Naive thymus-derived CD4-positive, alpha-beta T cell (primary cell): ENCODE data around the gene ONECUT1. TPM values are rescaled to one million over a fixed set of nuclear protein-coding genes. Genes with fewer than 3 reads are reported as not detected.

Source experiments
- ATAC-seq: fragments of 150-1000 bp; cut with Tn5 transposase; 2 replicates; pipeline ENCODE4 v1.10.0; 2021; ENCODE audit warnings: mild to moderate bottlenecking, moderate library complexity
- CTCF ChIA-PET: fragments of 350-600 bp; sonication (Branson Sonifier 250); formaldehyde crosslinking; loops from one replicate; lab custom pipeline; 2021; ENCODE audit warnings: antibody characterized with exemption; lab: Charles Lee
- POLR2A ChIA-PET: fragments of 350-600 bp; sonication (Branson Sonifier 250); formaldehyde crosslinking; loops from one replicate; lab custom pipeline; 2021; ENCODE audit warnings: antibody characterized with exemption, inconsistent platforms; lab: Charles Lee
- DNase-seq, 9 donors: peaks; one replicate each; pipeline versions ENCODE4 v3.0.0 to v3.0.0-alpha.2; 2020 to 2022; ENCODE audit warnings: mixed read lengths in 1 of 9
- H3K27ac ChIP-seq: one replicate; pipeline ENCODE4 v1.7.0; 2013; ENCODE audit warnings: mild to moderate bottlenecking, low read depth, low read length, moderate library complexity
- H3K27me3 ChIP-seq, 2 donors: one replicate each; pipeline ENCODE4 v1.7.0; 2013; ENCODE audit warnings: low read length in 2 of 2, mild to moderate bottlenecking in 2 of 2, moderate library complexity in 2 of 2; ENCODE audit not compliant: control insufficient read depth in 2 of 2, insufficient read depth in 2 of 2
- H3K36me3 ChIP-seq, 3 experiments: 1 replicate in 2 of 3; 2 replicates in 1 of 3; pipeline ENCODE4 v1.7.0; 2013; ENCODE audit warnings: low read length in 3 of 3, mild to moderate bottlenecking in 3 of 3, moderate library complexity in 1 of 3; ENCODE audit not compliant: insufficient read depth in 3 of 3, control insufficient read depth in 2 of 3
- H3K4me1 ChIP-seq, 2 donors: one replicate each; pipeline ENCODE4 v1.7.0; 2013; ENCODE audit warnings: low read length in 2 of 2, mild to moderate bottlenecking in 2 of 2, moderate library complexity in 1 of 2; ENCODE audit not compliant: control insufficient read depth in 2 of 2, insufficient read depth in 2 of 2
- H3K4me3 ChIP-seq: 2 replicates; pipeline ENCODE4 v1.7.0; 2013; ENCODE audit warnings: mild to moderate bottlenecking, low read length
- H3K9me3 ChIP-seq, 3 experiments: 1 replicate in 2 of 3; 2 replicates in 1 of 3; pipeline ENCODE4 v1.7.0; 2013; ENCODE audit warnings: low read length in 3 of 3; ENCODE audit not compliant: control insufficient read depth in 2 of 3
- H3K27ac Mint-ChIP-seq, 9 donors: one replicate each; pipeline ENCODE4 v1.8.0; 2020 to 2022; ENCODE audit warnings: mixed read lengths in 9 of 9, mild to moderate bottlenecking in 8 of 9, moderate library complexity in 5 of 9, inconsistent platforms in 2 of 9
- H3K27me3 Mint-ChIP-seq, 5 donors: one replicate each; pipeline ENCODE4 v1.8.0; 2021 to 2022; ENCODE audit warnings: mixed read lengths in 5 of 5, mild to moderate bottlenecking in 1 of 5
- H3K36me3 Mint-ChIP-seq, 5 donors: one replicate each; pipeline ENCODE4 v1.8.0; 2020 to 2022; ENCODE audit warnings: mixed read lengths in 5 of 5, mild to moderate bottlenecking in 3 of 5, inconsistent platforms in 1 of 5
- H3K4me1 Mint-ChIP-seq, 7 donors: one replicate each; pipeline ENCODE4 v1.8.0; 2020 to 2022; ENCODE audit warnings: mixed read lengths in 7 of 7, mild to moderate bottlenecking in 3 of 7, inconsistent platforms in 1 of 7
- H3K4me3 Mint-ChIP-seq, 10 donors: one replicate each; pipeline ENCODE4 v1.8.0; 2020 to 2022; ENCODE audit warnings: mild to moderate bottlenecking in 10 of 10, mixed read lengths in 10 of 10, moderate library complexity in 6 of 10, inconsistent platforms in 2 of 10
- H3K9me3 Mint-ChIP-seq, 11 donors: one replicate each; pipeline ENCODE4 v1.8.0; 2020 to 2022; ENCODE audit warnings: mixed read lengths in 11 of 11, mild to moderate bottlenecking in 4 of 11, inconsistent platforms in 1 of 11, moderate library complexity in 1 of 11
- intact Hi-C, 2 donors: fragments of 100-400 bp; cut with micrococcal nuclease; formaldehyde crosslinking; loops; one replicate each; pipeline ENCODE4 v1.15.1; 2023
- polyA plus RNA-seq, 2 donors: library from polyadenylated mRNA; unstranded; fragments of 300-500 nt; fragmentation: Illumina TruSeq; gene quantifications; one replicate each; pipeline ENCODE4 v1.2.3, GENCODE V29; 2021
- total RNA-seq, 6 experiments: library from RNA in 5 of 6; stranded (reverse) in 5 of 6; gene quantifications; 1 replicate in 5 of 6; 2 replicates in 1 of 6; pipeline ENCODE4 v1.2.3 and lab custom pipeline; 2021 to 2026

Gene ONECUT1
- total and polyA plus RNA-seq, 7 experiments from 2014 or later: not detected

DNA sequence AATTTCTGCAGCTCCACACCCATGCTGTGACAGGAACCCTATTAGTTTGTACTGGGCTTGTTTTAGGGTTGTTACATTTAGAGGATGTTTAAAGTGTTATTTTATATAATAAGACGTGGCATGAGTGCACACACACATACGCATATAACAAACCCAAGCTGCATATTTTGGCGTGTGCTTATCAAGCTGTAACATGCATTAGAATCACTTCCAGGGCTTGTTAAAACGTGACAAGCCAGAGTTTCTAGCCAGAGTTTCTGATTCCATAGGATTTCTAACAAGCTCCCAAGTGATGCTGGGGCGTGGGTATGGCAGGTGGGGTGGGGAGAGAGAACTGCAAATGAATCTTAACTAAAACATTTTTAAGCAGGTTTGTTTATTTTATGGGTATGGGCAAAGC, 17.4 kb downstream of the ONECUT1 start:
- intact Hi-C loops: loop anchor here in 1 of 2 donors (5.0 kb wide), 1 partner anchor 970 kb away; no protein-coding TSS in a partner anchor
- POLR2A ChIA-PET: no interaction called here
- CTCF ChIA-PET: interaction anchor here (1.0 kb wide), 1 partner anchor 8 kb away, joined by 3 read pairs; no protein-coding TSS in a partner anchor
- Mint-ChIP-seq H3K4me1 (no peaks in the 10 kb centered on the region), H3K9me3 (peaks cover 0 to 1% (median 0%) of the 10 kb centered on the region in 11 donors), H3K27ac (no peak overlapping the region), H3K4me3 (no peak overlapping the region), H3K27me3 (peaks cover 47 to 73% (median 63%) of the 10 kb centered on the region in 5 donors), H3K36me3 (no peaks in the 10 kb centered on the region)
- no peak for DNase-seq
- Histone ChIP-seq H3K27me3 (no peaks in the 10 kb centered on the region), H3K4me1 (no peaks in the 10 kb centered on the region), H3K9me3 (no peaks in the 10 kb centered on the region), H3K36me3 (no peaks in the 10 kb centered on the region), H3K27ac (no peak overlapping the region), H3K4me3 (no peak overlapping the region)
- ATAC-seq: no peak

DNA sequence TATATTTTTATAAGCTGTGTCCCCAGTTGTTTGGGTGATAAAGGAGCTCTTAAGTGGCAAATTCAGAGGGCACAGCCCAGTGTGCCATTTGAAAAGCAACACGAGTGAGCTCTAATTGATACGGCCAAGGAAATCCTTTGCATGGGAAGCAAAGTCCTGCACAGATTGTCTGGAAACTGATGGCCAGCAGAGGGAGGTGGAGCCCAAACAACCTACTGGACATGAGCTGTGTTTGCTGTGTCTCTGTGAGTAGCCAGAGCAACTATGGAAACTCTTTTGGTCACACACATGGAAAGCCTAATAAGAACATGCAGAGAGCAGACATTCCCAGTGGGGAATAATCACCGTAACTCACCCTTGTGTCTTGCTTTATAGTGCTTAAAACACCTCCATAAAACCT, 24.4 kb downstream of the ONECUT1 start:
- Mint-ChIP-seq H3K4me1 (no peaks in the 10 kb centered on the region), H3K27me3 (peaks cover 36 to 45% (median 43%) of the 10 kb centered on the region in 5 donors), H3K4me3 (no peak overlapping the region), H3K36me3 (no peaks in the 10 kb centered on the region), H3K27ac (no peak overlapping the region), H3K9me3 (no peaks in the 10 kb centered on the region)
- Histone ChIP-seq H3K9me3 (no peaks in the 10 kb centered on the region), H3K27ac (no peak overlapping the region), H3K27me3 (no peaks in the 10 kb centered on the region), H3K36me3 (no peaks in the 10 kb centered on the region), H3K4me3 (no peak overlapping the region), H3K4me1 (no peaks in the 10 kb centered on the region)
- ATAC-seq (no peak), DNase-seq (no peak)
- intact Hi-C loops: no loop called here
- POLR2A ChIA-PET: no interaction called here
- CTCF ChIA-PET: interaction anchor here (0.6 kb wide), 1 partner anchor 9 kb away, joined by 3 read pairs; no protein-coding TSS in a partner anchor

DNA sequence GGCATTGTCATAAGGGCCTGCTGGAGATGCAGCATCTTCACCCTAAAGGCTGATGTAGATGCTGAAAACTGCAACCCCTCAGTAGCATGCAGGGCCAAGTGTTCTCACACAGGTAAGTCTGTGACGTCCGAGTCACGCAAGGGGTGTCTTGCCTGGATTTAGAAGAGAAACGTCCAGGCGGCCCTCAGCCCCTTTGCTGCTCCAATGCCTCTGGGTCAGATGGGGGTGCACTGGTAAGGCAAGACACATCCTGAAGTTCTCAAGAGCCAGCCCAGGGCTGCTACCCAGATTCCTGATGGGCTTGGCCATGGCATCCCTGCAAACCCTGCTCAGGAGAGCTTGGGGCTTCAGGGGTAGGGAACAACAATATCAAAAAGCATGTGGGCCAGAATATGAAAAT, 25.4 kb downstream of the ONECUT1 start:
- intact Hi-C loops: no loop called here
- H3K27me3 Mint-ChIP-seq: peaks cover 38 to 52% (median 43%) of the 10 kb centered on the region in 5 donors
- no peak for ATAC-seq
- Histone ChIP-seq H3K4me3 (no peak overlapping the region), H3K9me3 (no peaks in the 10 kb centered on the region), H3K27me3 (no peaks in the 10 kb centered on the region), H3K36me3 (no peaks in the 10 kb centered on the region), H3K4me1 (no peaks in the 10 kb centered on the region), H3K27ac (no peak overlapping the region)
- POLR2A ChIA-PET: no interaction called here
- no peak for DNase-seq
- CTCF ChIA-PET: interaction anchor here (0.6 kb wide), 1 partner anchor 8 kb away, joined by 3 read pairs; no protein-coding TSS in a partner anchor
- H3K4me1 Mint-ChIP-seq: no peaks in the 10 kb centered on the region
- no peak overlapping the region for H3K27ac Mint-ChIP-seq
- no peak overlapping the region for H3K4me3 Mint-ChIP-seq
- H3K9me3 Mint-ChIP-seq: no peaks in the 10 kb centered on the region
- no peaks in the 10 kb centered on the region for H3K36me3 Mint-ChIP-seq

DNA sequence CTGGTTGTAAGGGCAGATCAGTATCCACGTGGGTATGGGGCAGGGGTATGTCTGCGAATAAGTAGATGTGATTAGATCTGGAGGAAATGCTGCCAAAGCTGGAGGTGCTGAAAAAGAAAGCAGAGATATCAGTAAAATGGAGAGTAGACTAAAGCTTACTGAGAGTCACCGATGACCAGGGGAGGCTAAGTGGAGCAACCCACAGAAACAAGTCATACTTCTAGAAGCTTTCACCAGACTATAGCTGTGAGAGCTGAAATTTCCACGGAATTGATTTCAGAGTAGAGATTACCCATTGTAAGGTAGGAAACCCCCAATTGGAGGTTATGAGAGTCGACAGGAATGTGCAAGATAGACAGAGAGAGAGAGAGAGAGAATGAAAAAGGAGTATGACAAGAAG, 27.5 kb downstream of the ONECUT1 start:
- no peak for DNase-seq
- CTCF ChIA-PET: no interaction called here
- Histone ChIP-seq H3K9me3 (no peaks in the 10 kb centered on the region), H3K4me1 (no peaks in the 10 kb centered on the region), H3K27ac (no peak overlapping the region), H3K27me3 (no peaks in the 10 kb centered on the region), H3K4me3 (no peak overlapping the region), H3K36me3 (no peaks in the 10 kb centered on the region)
- no peaks in the 10 kb centered on the region for H3K36me3 Mint-ChIP-seq
- H3K4me1 Mint-ChIP-seq: no peaks in the 10 kb centered on the region
- no peak overlapping the region for H3K27ac Mint-ChIP-seq
- H3K4me3 Mint-ChIP-seq: no peak overlapping the region
- no peaks in the 10 kb centered on the region for H3K9me3 Mint-ChIP-seq
- H3K27me3 Mint-ChIP-seq: peaks cover 30 to 44% (median 36%) of the 10 kb centered on the region in 5 donors
- POLR2A ChIA-PET: no interaction called here
- ATAC-seq: no peak
- intact Hi-C loops: no loop called here

- ATAC-seq: no peak
- Histone ChIP-seq H3K27ac (no peak overlapping the region), H3K9me3 (no peaks in the 10 kb centered on the region), H3K4me1 (no peaks in the 10 kb centered on the region), H3K36me3 (no peaks in the 10 kb centered on the region), H3K27me3 (no peaks in the 10 kb centered on the region), H3K4me3 (no peak overlapping the region)
- Mint-ChIP-seq H3K36me3 (no peaks in the 10 kb centered on the region), H3K27me3 (peaks cover 25 to 49% (median 27%) of the 10 kb centered on the region in 5 donors), H3K4me3 (no peak overlapping the region), H3K9me3 (no peaks in the 10 kb centered on the region), H3K4me1 (no peaks in the 10 kb centered on the region), H3K27ac (no peak overlapping the region)
- CTCF ChIA-PET: no interaction called here
- DNase-seq: no peak
- intact Hi-C loops: no loop called here
- POLR2A ChIA-PET: no interaction called here
Measured at GRCh38 chr15:52760562-52760961, 29.6 kb downstream of the ONECUT1 start.

DNA sequence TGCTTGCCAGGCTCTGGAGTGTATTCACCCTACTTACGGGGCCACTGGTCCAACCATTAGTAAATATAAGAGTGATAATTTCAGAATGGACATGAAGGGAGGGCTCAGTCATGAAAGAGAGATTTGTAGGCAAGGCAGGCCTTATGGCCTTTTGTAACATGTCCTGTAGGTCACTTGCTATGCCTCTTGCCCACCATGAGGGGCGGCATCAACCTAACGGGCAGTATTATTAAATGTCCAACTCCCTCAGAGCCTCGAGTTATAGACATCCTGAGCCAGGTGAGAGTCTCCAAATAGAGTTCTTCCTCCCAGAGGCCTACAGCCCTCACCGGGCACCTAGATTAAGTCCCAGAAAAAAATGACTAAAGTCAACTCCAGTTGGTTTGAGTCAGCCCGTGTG, 30.2 kb downstream of the ONECUT1 start:
- intact Hi-C loops: no loop called here
- Histone ChIP-seq H3K9me3 (no peaks in the 10 kb centered on the region), H3K36me3 (no peaks in the 10 kb centered on the region), H3K27ac (no peak overlapping the region), H3K4me1 (no peaks in the 10 kb centered on the region), H3K4me3 (no peak overlapping the region), H3K27me3 (no peaks in the 10 kb centered on the region)
- ChIA-PET POLR2A (no interaction called here), CTCF (no interaction called here)
- H3K27me3 Mint-ChIP-seq: peaks cover 25 to 50% (median 26%) of the 10 kb centered on the region in 5 donors
- no peak overlapping the region for H3K4me3 Mint-ChIP-seq
- H3K4me1 Mint-ChIP-seq: no peaks in the 10 kb centered on the region
- H3K27ac Mint-ChIP-seq: no peak overlapping the region
- no peaks in the 10 kb centered on the region for H3K36me3 Mint-ChIP-seq
- ATAC-seq (no peak), DNase-seq (no peak)
- no peaks in the 10 kb centered on the region for H3K9me3 Mint-ChIP-seq

DNA sequence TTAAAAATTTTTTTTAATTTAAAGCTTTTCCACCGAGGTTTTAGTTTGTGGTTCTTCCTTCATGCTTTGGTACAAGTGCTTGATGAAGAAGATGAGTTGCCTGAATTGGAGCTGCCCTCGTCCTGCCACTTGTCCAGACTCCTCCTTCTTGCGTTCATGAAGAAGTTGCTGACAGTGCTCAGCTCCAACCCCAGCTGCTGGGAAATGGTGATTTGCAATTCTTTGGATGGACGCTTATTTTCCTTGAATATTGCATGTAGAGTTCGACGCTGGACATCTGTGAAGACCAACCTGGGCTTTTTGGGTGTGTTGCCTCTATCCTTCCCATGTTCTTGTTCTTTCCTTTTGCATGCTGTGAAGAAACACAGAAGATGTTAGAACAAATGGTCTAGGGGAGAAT, 32.6 kb downstream of the ONECUT1 start:
- CTCF ChIA-PET: no interaction called here

More for the DNA sequence above, 32.6 kb downstream of the ONECUT1 start:
- H3K4me3 Mint-ChIP-seq: no peak overlapping the region
- DNase-seq (no peak), ATAC-seq (no peak)
- H3K4me1 Mint-ChIP-seq: no peaks in the 10 kb centered on the region
- POLR2A ChIA-PET: no interaction called here
- no peak overlapping the region for H3K4me3 ChIP-seq
- no peaks in the 10 kb centered on the region for H3K4me1 ChIP-seq
- H3K36me3 Mint-ChIP-seq: no peaks in the 10 kb centered on the region
- H3K36me3 ChIP-seq: no peaks in the 10 kb centered on the region
- H3K27me3 Mint-ChIP-seq: peaks cover 27 to 58% (median 39%) of the 10 kb centered on the region in 5 donors
- H3K27me3 ChIP-seq: no peaks in the 10 kb centered on the region
- H3K9me3 ChIP-seq: no peaks in the 10 kb centered on the region
- intact Hi-C loops: no loop called here
- no peak overlapping the region for H3K27ac Mint-ChIP-seq
- H3K27ac ChIP-seq: no peak overlapping the region
- no peaks in the 10 kb centered on the region for H3K9me3 Mint-ChIP-seq
